Astrocyte (in vitro differentiated cells and primary cell): ENCODE results near the gene LILRB2.
A peak's percentile ranks its signal among the peaks of the same experiment; 100 is the strongest.

ENCODE experiments used
- EZH2 ChIP-seq: IDR thresholded peaks from 2 replicates; pipeline ENCODE4 v1.6.1; 2012; ENCODE audit warnings: mild to moderate bottlenecking, low read length, inconsistent platforms; ENCODE audit not compliant: insufficient read depth
- TF ChIP-seq, protein P1 (sequence below): IDR thresholded peaks from 2 replicates; pipeline ENCODE4 v1.5.1; 2011; ENCODE audit warnings: low read depth, mild to moderate bottlenecking, inconsistent platforms, low read length, moderate library complexity; ENCODE audit not compliant: insufficient read depth

DNA sequence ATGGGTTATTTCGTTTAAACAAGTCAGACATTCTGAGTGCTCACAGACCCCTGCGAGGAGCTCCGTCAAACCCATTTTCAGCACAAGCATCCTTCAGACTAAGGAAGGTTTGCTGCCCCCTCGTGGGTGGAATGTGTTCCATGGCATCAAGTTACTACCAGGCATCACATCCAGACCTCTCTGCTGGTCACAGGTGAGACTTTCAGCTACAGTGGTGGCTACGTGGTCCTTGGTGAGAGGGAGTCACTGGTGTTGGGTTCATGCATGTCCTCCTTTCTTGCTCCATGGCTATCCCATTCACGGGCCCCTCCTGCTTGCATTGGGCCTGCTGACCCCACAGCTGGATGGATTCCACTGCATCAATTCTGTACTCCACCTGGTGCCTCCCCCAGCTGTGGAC lies 14.8 kb downstream of the LILRB2 start:
- no peak for TF ChIP-seq EZH2
- TF ChIP-seq, protein P1, sequence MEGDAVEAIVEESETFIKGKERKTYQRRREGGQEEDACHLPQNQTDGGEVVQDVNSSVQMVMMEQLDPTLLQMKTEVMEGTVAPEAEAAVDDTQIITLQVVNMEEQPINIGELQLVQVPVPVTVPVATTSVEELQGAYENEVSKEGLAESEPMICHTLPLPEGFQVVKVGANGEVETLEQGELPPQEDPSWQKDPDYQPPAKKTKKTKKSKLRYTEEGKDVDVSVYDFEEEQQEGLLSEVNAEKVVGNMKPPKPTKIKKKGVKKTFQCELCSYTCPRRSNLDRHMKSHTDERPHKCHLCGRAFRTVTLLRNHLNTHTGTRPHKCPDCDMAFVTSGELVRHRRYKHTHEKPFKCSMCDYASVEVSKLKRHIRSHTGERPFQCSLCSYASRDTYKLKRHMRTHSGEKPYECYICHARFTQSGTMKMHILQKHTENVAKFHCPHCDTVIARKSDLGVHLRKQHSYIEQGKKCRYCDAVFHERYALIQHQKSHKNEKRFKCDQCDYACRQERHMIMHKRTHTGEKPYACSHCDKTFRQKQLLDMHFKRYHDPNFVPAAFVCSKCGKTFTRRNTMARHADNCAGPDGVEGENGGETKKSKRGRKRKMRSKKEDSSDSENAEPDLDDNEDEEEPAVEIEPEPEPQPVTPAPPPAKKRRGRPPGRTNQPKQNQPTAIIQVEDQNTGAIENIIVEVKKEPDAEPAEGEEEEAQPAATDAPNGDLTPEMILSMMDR, result peak; percentile 59
